ENCODE data around the gene UTP14C. TPM values are rescaled to one million over a fixed set of nuclear protein-coding genes. Genes with fewer than 3 reads are reported as not detected.
"Not testable (repeated sequence)": the region's sequence is repeated elsewhere in the genome, so short reads cannot be mapped to it uniquely, and the experiment has no call there.

Gene UTP14C
- polyA plus RNA-seq, 3 donors, result 29.2 to 34.9 (median 30.5) TPM

GRCh38 chr13:52029569-52029968, 5.1 kb downstream of the UTP14C start:
- no peak for DNase-seq

DNA sequence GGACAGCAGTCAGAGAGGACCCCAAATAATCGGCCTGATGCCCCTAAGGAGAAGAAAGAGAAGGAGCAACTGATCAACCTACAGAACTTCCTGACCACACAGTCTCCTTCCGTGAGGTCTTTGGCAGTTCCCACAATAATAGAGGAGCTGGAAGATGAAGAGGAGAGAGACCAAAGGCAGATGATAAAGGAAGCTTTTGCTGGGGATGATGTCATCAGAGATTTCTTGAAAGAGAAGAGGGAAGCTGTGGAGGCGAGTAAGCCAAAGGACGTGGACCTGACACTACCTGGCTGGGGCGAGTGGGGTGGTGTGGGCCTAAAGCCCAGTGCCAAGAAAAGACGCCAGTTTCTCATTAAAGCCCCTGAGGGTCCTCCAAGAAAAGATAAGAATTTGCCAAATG, 5.9 kb downstream of the UTP14C start:
- DNase-seq, result not testable (repeated sequence)

DNA sequence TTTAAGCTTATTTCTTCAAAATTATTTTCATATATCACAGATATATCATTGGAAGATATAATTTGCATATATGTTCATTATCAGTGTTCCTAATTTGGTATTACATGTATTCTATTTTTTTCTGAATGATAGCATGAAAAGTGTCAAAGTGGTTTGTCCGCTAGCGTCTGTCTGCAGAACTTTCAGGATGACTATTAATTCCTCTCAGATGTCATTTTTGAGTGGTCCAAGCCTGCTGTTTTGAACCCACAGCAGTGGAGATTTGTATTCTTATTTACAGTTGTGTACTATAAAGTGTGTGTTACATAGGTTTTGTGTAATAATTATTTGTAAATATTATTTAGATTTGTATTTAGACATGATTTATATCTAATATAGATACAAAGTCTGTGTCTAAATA, 8.5 kb downstream of the UTP14C start:
- DNase-seq, result no peak

DNA sequence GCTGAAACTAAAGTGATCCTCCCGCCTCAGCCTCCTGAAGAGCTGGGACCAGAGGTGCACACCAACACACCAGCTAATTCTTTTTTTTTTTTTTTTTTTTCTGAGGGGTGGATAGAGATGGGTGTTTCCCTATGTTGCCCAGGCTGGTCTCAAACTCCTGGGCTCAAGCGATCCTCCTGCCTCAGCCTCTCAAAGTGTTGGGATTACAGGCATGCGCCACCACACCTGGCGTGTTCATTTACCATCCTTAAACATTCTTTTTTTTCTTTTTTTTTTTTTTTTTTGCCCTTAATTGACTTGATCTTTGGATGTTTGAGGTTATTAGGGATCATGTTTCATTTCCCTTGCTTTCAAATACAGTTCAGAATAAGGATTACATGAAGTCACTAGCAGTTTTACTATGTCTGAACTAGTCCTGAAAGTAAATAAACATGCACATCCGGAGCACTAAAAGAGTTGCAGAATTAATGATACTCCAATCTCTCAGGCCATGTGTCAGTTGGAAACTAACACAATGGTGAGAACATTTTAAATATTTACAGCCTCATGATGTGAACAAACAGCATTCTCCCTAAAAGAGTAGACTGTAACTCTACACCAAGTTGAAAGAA, 10.2 kb downstream of the UTP14C start:
- DNase-seq, result peak; percentile 5

DNA sequence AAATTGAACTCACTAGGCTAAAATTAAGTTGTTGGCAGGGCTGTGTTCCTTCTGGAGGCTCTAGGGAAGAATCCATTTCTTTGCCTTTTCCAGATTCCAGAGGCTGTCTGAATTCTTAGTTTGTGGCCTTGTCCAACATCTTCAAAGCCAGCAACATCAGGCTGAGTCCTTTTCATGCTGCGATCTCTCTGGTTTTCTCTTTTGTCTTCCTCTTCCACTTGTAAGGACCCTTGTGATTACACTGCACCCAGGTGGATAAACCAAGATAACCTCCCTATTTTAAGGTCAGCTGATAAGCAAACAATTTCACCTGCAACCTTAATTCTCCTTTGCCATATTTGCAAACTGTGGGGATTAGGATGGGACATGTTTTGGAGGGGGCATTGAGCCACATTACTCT, 11.5 kb downstream of the UTP14C start:
- no peak for DNase-seq

GRCh38 chr13:52043675-52044074, 19.2 kb downstream of the UTP14C start:
- no peak for DNase-seq

GRCh38 chr13:52047463-52047862, 23.0 kb downstream of the UTP14C start:
- no peak for DNase-seq

- DNase-seq, result no peak
Observed at GRCh38 chr13:52048516-52048915, 24.0 kb downstream of the UTP14C start.

GRCh38 chr13:52051400-52051799, 26.9 kb downstream of the UTP14C start:
- no peak for DNase-seq

DNA sequence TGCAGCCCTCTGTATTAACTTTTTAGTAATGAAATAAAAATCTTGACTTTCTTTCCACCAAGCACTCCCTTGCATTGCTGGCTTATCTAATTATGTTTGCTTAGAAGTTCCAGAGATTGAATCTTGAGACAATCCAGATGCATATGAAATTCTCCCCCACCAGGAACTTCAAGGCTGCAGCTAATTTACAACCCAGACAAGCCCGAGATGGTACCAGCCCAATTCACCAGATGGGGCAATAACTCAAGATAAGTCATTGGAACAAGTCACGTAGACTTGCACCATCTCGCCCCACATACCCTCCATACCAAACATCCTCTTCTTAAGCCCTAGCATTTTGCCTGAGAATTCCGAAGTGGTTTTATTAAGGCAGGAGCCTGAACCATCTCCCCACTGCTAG, 29.0 kb downstream of the UTP14C start:
- DNase-seq, result no peak

DNA sequence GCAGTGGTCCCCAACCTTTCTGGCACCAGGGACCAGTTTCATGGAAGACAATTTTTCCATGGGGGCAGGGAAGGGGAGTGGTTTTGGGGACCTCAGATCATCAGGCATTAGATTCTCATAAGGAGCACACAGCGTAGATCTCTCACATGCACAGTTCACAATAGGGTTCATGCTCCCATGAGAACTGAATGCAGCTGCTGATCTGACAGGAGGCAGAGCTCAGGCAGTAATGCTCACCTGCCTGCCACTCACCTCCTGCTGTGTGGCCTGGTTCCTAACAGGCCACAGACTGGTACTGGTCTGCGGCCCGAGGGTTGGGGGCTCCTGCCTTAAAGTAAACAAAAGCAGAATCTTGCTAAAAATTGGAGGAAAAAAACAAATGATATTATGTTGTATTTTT, 36.6 kb downstream of the UTP14C start:
- not testable (repeated sequence) for DNase-seq

DNA sequence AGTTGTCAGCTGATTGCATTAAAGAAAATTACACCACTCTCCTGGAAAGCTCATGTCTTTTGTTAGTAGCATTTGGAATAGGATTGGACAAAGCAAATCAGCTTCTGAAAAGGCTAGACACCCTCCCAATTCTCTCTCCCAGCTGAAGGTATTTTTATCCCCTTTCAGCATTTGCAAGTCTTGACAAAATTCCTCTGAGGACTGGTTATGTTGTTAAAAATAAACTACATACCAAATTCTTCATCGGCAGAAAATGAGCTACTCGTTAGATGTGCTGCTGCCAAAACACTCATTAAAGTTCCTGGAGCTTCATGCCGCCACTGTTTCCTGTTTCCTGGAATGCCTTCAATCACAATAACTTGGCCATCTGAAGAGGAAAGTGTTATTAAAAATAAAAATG, 37.1 kb downstream of the UTP14C start:
- DNase-seq, result no peak

- DNase-seq, result no peak
Observed at GRCh38 chr13:52067237-52067636, 42.7 kb downstream of the UTP14C start.

DNA sequence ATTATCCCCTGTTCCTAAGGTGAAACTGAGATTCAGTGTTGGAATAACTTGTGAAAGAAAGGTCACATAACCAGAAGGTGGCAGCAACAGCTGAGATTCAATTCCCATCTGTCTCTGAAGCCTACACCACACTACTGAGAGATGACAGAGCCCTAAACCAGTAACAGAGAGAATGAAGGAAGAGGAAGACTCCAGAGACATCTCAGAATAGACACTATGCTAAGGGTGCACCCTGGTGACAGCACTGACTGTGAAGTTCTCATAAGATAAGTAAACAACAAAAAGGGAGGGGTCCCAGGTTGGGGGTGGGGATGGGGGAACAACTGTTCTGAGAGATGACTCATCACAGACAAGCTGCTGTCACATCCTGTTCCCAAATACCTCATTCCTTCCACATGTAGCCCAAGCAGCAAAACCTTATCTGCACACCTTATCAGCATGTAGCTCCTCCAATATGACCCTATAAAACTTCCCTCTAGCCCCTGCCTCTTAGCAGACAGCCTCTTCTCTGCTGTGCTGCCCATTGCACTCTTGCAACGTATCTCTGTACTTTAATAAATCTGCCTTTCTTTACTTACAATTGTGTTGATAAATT, 46.5 kb downstream of the UTP14C start:
- DNase-seq, result no peak

Other genes starting within 250 kb of the UTP14C start
- gene DHRS12, start 220.5 kb upstream of the UTP14C start, polyA plus RNA-seq (ENCODE audit: insufficient read length in 3 of 3), result 10 to 100 TPM; 19.7 to 26.1 (median 20.9) TPM
- under 1 TPM; 0.26 to 0.70 (median 0.65) TPM for gene TMEM272, start 179.5 kb upstream of the UTP14C start, polyA plus RNA-seq (ENCODE audit: insufficient read length in 3 of 3)
- under 1 TPM in 1 of 3 donors, not detected in 2; 0.14 TPM for gene CCDC70, start 162.7 kb upstream of the UTP14C start, polyA plus RNA-seq (ENCODE audit: insufficient read length in 3 of 3)
- gene ATP7B, start 13.2 kb upstream of the UTP14C start, polyA plus RNA-seq (ENCODE audit: insufficient read length in 3 of 3), result 10 to 100 TPM; 18.2 to 28.1 (median 24.7) TPM
- 10 to 100 TPM; 25.6 to 36.8 (median 28.1) TPM for gene ALG11, start 12.3 kb upstream of the UTP14C start, polyA plus RNA-seq (ENCODE audit: insufficient read length in 3 of 3)
- gene NEK5, start 104.4 kb downstream of the UTP14C start, polyA plus RNA-seq (ENCODE audit: insufficient read length in 3 of 3), result 1 to 10 TPM; 2.5 to 8.5 (median 5.5) TPM
- 10 to 100 TPM; 28.1 to 40.0 (median 38.5) TPM for gene NEK3, start 134.9 kb downstream of the UTP14C start, polyA plus RNA-seq (ENCODE audit: insufficient read length in 3 of 3)